ENCODE results near the gene TRAPPC3. TPM values are rescaled to one million over a fixed set of nuclear protein-coding genes. Genes with fewer than 3 reads are reported as not detected.

The TRAPPC3 gene
- total and polyA plus RNA-seq, 9 of the 15 experiments (the other 6 are each of a cell fraction or from before 2014, with no cell fraction given): 20.6 to 141 (median 112) TPM

GRCh38 chr1:36155408-36156328 is 6.4 kb upstream of the TRAPPC3 start, which contains the start of gene MAP7D1 (continued):
- no peak for TF ChIP-seq CHD7 (IDR thresholded peaks at IDR 0.05; ENCODE audit: low read depth, low read length)
- TF ChIP-seq ZNF253 (CRISPR knock-in tag; conservative IDR thresholded peaks at IDR 0.05): no peak
- no peak for TF ChIP-seq XRCC3 (IDR thresholded peaks at IDR 0.05)
- TF ChIP-seq POLR2A (conservative IDR thresholded peaks at IDR 0.05): peak; percentile 91
- TF ChIP-seq ZNF764 (CRISPR knock-in tag; IDR thresholded peaks at IDR 0.05; ENCODE audit: low read depth): no peak
- no peak for TF ChIP-seq NFIC (IDR thresholded peaks at IDR 0.05)
- TF ChIP-seq TEAD1 (CRISPR knock-in tag; IDR thresholded peaks at IDR 0.05): peak; percentile 16 to 23; a peak in 1 of 4 replicates
- no peak for TF ChIP-seq ZNF41 (CRISPR knock-in tag; conservative IDR thresholded peaks at IDR 0.05)
- TF ChIP-seq SMARCE1 (IDR thresholded peaks at IDR 0.05): peak; percentile 95
- TF ChIP-seq ZNF561 (CRISPR knock-in tag; conservative IDR thresholded peaks at IDR 0.05): no peak
- no peak for TF ChIP-seq ZNF408 (CRISPR knock-in tag; IDR thresholded peaks at IDR 0.05; ENCODE audit: low read depth)
- no peak for TF ChIP-seq ZEB2 (IDR thresholded peaks at IDR 0.05)
- TF ChIP-seq ZNF695 (CRISPR knock-in tag; IDR thresholded peaks at IDR 0.05): no peak
- TF ChIP-seq ARID3B (CRISPR knock-in tag; IDR thresholded peaks at IDR 0.05; ENCODE audit: borderline replicate concordance): no peak
- peak; percentile 88 for TF ChIP-seq POLR2B (IDR thresholded peaks at IDR 0.05; ENCODE audit: low read depth, partially characterized antibody)

All from K562 (cell line).